Liver (tissue), 3 donors: ENCODE results near the gene TCEAL1.

ENCODE experiments used
- JUND ChIP-seq, 2 donors: IDR thresholded peaks; 2 replicates each; pipeline ENCODE4 v1.6.1; 2016; ENCODE audit warnings: antibody characterized with exemption in 2 of 2
- RAD21 ChIP-seq, 2 donors: IDR thresholded peaks; 2 replicates each; pipeline ENCODE4 v1.6.1; 2016; ENCODE audit warnings: antibody characterized with exemption in 2 of 2, mild to moderate bottlenecking in 2 of 2
- RXRA ChIP-seq, 2 donors: IDR thresholded peaks; 2 replicates each; pipeline ENCODE4 v1.6.1; 2017 to 2018; ENCODE audit warnings: antibody characterized with exemption in 2 of 2, mild to moderate bottlenecking in 1 of 2
- SP1 ChIP-seq: IDR thresholded peaks from 2 replicates; pipeline ENCODE4 v1.6.1; 2018; ENCODE audit warnings: antibody characterized with exemption, mild to moderate bottlenecking
- TAF1 ChIP-seq: conservative IDR thresholded peaks from 2 replicates; pipeline ENCODE4 v1.6.1; 2016; ENCODE audit warnings: antibody characterized with exemption, mild to moderate bottlenecking
- YY1 ChIP-seq: IDR thresholded peaks from 2 replicates; pipeline ENCODE4 v1.6.1; 2016; ENCODE audit warnings: antibody characterized with exemption, mild to moderate bottlenecking
- TF ChIP-seq, protein P1 (sequence below): fragments of 150-350 bp; IDR thresholded peaks from 2 replicates; pipeline ENCODE4 v1.5.1; 2017; ENCODE audit warnings: improper control_type of control experiment, low read depth, low read length; ENCODE audit not compliant: missing input control
- TF ChIP-seq, protein P2 (sequence below): IDR thresholded peaks from 2 replicates; pipeline ENCODE4 v1.6.1; 2016; ENCODE audit warnings: antibody characterized with exemption
- TF ChIP-seq, protein P3 (sequence below): IDR thresholded peaks from 2 replicates; pipeline ENCODE4 v1.6.1; 2016; ENCODE audit warnings: antibody characterized with exemption, mild to moderate bottlenecking
- TF ChIP-seq, protein P4 (sequence below): IDR thresholded peaks from 2 replicates; pipeline ENCODE4 v1.6.1; 2016; ENCODE audit warnings: antibody characterized with exemption
- donor health status: healthy.
- donor health status: healthy.

DNA sequence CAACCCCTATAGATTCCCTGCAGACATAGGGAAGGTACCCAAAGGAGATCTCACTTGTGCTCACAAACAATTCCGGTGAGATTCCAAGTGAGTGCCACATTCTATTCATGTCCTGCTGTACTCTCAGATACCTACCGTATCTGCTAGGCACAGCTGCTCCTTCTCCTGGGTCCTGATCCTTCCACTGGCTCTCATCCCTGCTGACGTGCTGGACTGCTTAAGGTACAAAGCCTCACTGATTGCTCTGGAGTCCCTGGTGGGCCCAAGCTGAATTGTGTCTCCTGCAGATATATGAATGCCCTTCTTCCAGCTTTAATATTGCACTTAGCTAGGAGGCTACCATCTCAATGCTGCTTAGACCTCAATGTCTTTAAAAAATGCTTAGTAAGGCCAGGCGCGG is 2.4 kb downstream of the TCEAL1 start:
- TF ChIP-seq, protein P1, sequence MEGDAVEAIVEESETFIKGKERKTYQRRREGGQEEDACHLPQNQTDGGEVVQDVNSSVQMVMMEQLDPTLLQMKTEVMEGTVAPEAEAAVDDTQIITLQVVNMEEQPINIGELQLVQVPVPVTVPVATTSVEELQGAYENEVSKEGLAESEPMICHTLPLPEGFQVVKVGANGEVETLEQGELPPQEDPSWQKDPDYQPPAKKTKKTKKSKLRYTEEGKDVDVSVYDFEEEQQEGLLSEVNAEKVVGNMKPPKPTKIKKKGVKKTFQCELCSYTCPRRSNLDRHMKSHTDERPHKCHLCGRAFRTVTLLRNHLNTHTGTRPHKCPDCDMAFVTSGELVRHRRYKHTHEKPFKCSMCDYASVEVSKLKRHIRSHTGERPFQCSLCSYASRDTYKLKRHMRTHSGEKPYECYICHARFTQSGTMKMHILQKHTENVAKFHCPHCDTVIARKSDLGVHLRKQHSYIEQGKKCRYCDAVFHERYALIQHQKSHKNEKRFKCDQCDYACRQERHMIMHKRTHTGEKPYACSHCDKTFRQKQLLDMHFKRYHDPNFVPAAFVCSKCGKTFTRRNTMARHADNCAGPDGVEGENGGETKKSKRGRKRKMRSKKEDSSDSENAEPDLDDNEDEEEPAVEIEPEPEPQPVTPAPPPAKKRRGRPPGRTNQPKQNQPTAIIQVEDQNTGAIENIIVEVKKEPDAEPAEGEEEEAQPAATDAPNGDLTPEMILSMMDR = no peak
- TF ChIP-seq, protein P2, sequence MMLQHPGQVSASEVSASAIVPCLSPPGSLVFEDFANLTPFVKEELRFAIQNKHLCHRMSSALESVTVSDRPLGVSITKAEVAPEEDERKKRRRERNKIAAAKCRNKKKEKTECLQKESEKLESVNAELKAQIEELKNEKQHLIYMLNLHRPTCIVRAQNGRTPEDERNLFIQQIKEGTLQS = no peak
- TF ChIP-seq, protein P3, sequence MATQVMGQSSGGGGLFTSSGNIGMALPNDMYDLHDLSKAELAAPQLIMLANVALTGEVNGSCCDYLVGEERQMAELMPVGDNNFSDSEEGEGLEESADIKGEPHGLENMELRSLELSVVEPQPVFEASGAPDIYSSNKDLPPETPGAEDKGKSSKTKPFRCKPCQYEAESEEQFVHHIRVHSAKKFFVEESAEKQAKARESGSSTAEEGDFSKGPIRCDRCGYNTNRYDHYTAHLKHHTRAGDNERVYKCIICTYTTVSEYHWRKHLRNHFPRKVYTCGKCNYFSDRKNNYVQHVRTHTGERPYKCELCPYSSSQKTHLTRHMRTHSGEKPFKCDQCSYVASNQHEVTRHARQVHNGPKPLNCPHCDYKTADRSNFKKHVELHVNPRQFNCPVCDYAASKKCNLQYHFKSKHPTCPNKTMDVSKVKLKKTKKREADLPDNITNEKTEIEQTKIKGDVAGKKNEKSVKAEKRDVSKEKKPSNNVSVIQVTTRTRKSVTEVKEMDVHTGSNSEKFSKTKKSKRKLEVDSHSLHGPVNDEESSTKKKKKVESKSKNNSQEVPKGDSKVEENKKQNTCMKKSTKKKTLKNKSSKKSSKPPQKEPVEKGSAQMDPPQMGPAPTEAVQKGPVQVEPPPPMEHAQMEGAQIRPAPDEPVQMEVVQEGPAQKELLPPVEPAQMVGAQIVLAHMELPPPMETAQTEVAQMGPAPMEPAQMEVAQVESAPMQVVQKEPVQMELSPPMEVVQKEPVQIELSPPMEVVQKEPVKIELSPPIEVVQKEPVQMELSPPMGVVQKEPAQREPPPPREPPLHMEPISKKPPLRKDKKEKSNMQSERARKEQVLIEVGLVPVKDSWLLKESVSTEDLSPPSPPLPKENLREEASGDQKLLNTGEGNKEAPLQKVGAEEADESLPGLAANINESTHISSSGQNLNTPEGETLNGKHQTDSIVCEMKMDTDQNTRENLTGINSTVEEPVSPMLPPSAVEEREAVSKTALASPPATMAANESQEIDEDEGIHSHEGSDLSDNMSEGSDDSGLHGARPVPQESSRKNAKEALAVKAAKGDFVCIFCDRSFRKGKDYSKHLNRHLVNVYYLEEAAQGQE = no peak
- TF ChIP-seq SP1 (no peak), TAF1 (no peak), YY1 (no peak), RAD21 (IDR thresholded peaks at IDR 0.05) (no peak), JUND (IDR thresholded peaks at IDR 0.05) (no peak), RXRA (IDR thresholded peaks at IDR 0.05) (no peak)
- TF ChIP-seq, protein P4, sequence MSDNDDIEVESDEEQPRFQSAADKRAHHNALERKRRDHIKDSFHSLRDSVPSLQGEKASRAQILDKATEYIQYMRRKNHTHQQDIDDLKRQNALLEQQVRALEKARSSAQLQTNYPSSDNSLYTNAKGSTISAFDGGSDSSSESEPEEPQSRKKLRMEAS = no peak
